ENCODE measurements around the gene DIDO1.
A peak's percentile ranks its signal among the peaks of the same experiment; 100 is the strongest.

DNA sequence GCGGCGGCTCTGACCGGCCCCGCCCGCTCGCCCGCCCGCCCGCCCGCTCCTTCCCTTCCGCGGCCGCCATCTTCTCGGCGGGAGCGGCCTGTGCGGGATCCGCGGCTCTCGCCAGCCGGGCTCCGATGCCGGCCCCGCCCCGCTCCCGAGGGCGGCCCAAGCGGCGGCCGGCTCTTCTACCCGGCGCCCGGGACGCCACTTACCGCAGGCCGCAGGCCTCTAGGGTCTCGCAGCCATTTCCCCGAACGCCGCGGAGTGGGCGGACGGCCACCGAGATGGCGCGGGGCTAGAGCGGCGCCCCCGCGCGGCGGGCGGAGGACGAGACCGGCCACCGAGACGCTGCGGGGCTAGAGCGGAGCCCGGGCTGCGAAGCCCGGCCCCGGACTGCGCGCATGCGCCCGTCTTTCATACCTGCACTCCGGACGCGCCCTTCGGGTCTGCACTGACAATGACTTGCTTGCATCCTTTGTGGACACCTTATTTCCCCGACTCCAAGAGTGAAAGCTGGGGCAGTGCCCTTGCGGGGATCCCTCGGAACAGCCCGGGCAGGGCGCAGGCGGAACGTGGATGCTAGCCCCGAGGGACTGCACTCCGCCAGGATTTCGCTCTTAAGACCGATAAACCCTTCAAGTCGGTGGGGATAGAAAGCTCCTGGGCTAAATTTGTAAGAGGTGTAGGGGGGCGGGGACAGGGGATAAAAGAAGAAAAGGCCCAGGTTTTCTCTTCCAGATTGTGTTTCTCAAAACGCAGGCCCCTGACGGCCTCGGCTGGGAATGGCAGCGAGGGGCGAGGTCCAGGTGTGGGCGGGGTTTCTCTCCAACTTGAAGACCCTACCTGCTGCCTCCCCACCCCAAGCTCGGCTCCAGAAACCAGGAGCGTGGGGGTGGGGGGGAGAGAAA, at the start of gene DIDO1:
- TF ChIP-seq ZNF549 (CRISPR knock-in tag; IDR thresholded peaks at IDR 0.05) (no peak), JARID2 (CRISPR knock-in tag; IDR thresholded peaks at IDR 0.05; ENCODE audit: insufficient replicate concordance) (no peak), ZBTB40 (IDR thresholded peaks at IDR 0.05) (no peak), ZBTB40 (CRISPR knock-in tag; IDR thresholded peaks at IDR 0.05) (no peak; the same call in 1 of the 2 replicates), ZFP37 (CRISPR knock-in tag; IDR thresholded peaks at IDR 0.05; ENCODE audit: borderline replicate concordance) (no peak), NR3C1 (CRISPR knock-in tag; IDR thresholded peaks at IDR 0.05) (no peak), ATF4 (CRISPR knock-in tag; IDR thresholded peaks at IDR 0.05) (peak in 1 of 2 experiments; percentile 48; a peak in 1 of 4 replicates), SRF (IDR thresholded peaks at IDR 0.05; ENCODE audit: low read depth, low read length) (no peak), KLF13 (CRISPR knock-in tag; IDR thresholded peaks at IDR 0.05) (no peak), ZFAT (CRISPR knock-in tag; conservative IDR thresholded peaks at IDR 0.05) (peak; percentile 26; the same call in 1 of the 2 replicates), HNF4A (CRISPR knock-in tag; IDR thresholded peaks at IDR 0.05) (peak; percentile 34; the same call in 1 of the 2 replicates)
- TF ChIP-seq, protein P1, sequence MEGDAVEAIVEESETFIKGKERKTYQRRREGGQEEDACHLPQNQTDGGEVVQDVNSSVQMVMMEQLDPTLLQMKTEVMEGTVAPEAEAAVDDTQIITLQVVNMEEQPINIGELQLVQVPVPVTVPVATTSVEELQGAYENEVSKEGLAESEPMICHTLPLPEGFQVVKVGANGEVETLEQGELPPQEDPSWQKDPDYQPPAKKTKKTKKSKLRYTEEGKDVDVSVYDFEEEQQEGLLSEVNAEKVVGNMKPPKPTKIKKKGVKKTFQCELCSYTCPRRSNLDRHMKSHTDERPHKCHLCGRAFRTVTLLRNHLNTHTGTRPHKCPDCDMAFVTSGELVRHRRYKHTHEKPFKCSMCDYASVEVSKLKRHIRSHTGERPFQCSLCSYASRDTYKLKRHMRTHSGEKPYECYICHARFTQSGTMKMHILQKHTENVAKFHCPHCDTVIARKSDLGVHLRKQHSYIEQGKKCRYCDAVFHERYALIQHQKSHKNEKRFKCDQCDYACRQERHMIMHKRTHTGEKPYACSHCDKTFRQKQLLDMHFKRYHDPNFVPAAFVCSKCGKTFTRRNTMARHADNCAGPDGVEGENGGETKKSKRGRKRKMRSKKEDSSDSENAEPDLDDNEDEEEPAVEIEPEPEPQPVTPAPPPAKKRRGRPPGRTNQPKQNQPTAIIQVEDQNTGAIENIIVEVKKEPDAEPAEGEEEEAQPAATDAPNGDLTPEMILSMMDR (CRISPR knock-in tag; IDR thresholded peaks at IDR 0.05), result peak; percentile 84
- TF ChIP-seq, protein P2, sequence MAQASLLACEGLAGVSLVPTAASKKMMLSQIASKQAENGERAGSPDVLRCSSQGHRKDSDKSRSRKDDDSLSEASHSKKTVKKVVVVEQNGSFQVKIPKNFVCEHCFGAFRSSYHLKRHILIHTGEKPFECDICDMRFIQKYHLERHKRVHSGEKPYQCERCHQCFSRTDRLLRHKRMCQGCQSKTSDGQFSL (CRISPR knock-in tag; IDR thresholded peaks at IDR 0.05), result no peak; the same call in 1 of the 2 replicates

Measured in HepG2 (cell line).